H7 (cell line): ENCODE data around the gene RNF224. TPM values are rescaled to one million over a fixed set of nuclear protein-coding genes. Genes with fewer than 3 reads are reported as not detected.

Experiments used
- DNase-seq: peaks from one replicate; pipeline ENCODE4 v3.0.0; 2012
- H3K27me3 ChIP-seq: 2 replicates; pipeline ENCODE4 v1.6.0; 2011; ENCODE audit warnings: mild to moderate bottlenecking, low read length; ENCODE audit not compliant: control insufficient read depth, insufficient read depth
- H3K36me3 ChIP-seq: replicated peaks from 2 replicates; pipeline ENCODE4 v1.5.1; 2011; ENCODE audit warnings: low read length; ENCODE audit not compliant: control insufficient read depth, insufficient read depth
- H3K4me3 ChIP-seq: 2 replicates; pipeline ENCODE4 v1.5.1; 2011; ENCODE audit warnings: low read depth, mild to moderate bottlenecking, control low read depth, low read length, moderate library complexity; ENCODE audit not compliant: insufficient read depth
- total RNA-seq: library from RNA; depleted of rRNA; stranded (reverse); fragments of >200 nt; shearing (Covaris generic); gene quantifications from 2 replicates; pipeline ENCODE4 v1.2.3, GENCODE V29; 2014; rRNA removed

Gene RNF224
- total RNA-seq, 1 experiment from 2014 or later: not detected

DNA sequence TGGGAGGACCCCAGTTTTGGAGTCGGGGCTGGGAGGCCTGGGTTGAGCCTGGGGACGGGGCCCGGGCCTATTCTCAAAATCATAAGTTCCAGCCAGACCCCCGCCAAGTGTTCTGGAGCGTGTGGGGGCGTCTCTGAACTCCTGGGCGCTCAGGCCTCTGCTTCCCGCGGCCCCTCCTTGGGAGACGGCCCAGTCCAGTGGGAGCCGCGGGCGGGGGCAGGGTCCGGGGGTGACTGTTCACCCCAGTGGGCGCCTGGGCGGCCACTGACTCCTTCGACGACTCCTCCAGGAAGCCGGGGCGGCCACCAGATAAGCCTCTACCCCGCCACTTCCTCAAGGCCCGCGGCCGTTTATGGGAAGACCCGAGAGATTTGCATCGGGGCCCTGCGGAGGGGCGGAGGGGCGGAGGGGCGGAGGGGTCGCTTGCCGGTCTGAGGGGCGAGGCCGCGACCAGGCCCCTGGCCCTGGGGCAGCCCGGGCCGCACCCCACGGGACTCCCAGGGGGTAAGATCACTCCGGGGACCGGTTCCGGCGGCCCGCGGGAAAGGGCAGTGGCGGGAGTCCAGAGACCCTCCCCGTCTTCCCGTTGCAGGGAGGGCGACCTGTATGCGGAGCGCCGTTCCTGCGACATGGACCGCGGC is 50.9 kb downstream of the RNF224 start:
- Histone ChIP-seq H3K36me3 (no peaks in the 10 kb centered on the region; the same call in 1 of the 2 replicates), H3K4me3 (peak overlapping the region; percentile 60), H3K27me3 (no peaks in the 10 kb centered on the region)
- DNase-seq: peak; percentile 84

Other genes starting within 250 kb of the RNF224 start
- gene PTGDS, start 250.0 kb upstream of the RNF224 start, total RNA-seq: 1.3 and 2.0 TPM in 2 replicates
- 0.21 and 0.33 TPM in 2 replicates for gene LCNL1, start 244.5 kb upstream of the RNF224 start, total RNA-seq
- 45.7 and 53.2 TPM in 2 replicates for gene PAXX, start 235.1 kb upstream of the RNF224 start, total RNA-seq
- gene CLIC3, start 230.9 kb upstream of the RNF224 start, total RNA-seq: not detected in 2 replicates
- 6.8 and 10.4 TPM in 2 replicates for gene ABCA2, start 199.3 kb upstream of the RNF224 start, total RNA-seq
- gene FUT7, start 195.4 kb upstream of the RNF224 start, total RNA-seq: not detected in 2 replicates
- 10.1 and 25.1 TPM in 2 replicates for gene NPDC1, start 181.3 kb upstream of the RNF224 start, total RNA-seq
- not detected in 2 replicates for gene ENTPD2, start 173.4 kb upstream of the RNF224 start, total RNA-seq
- 59.7 and 59.9 TPM in 2 replicates for gene SAPCD2, start 156.9 kb upstream of the RNF224 start, total RNA-seq
- 9.0 and 14.9 TPM in 2 replicates for gene UAP1L1, start 150.0 kb upstream of the RNF224 start, total RNA-seq
- gene MAN1B1, start 140.5 kb upstream of the RNF224 start, total RNA-seq: 70.5 and 70.9 TPM in 2 replicates
- 15.8 and 18.2 TPM in 2 replicates for gene DPP7, start 112.8 kb upstream of the RNF224 start, total RNA-seq
- gene GRIN1, start 88.3 kb upstream of the RNF224 start, total RNA-seq: 0.33 and 0.52 TPM in 2 replicates
- gene LRRC26, start 57.5 kb upstream of the RNF224 start, total RNA-seq: 0.59 and 0.67 TPM in 2 replicates
- not detected in 2 replicates for gene TMEM210, start 55.4 kb upstream of the RNF224 start, total RNA-seq
- gene ANAPC2, start 38.9 kb upstream of the RNF224 start, total RNA-seq: 26.2 and 37.0 TPM in 2 replicates
- 109 and 143 TPM in 2 replicates for gene SSNA1, start 38.8 kb upstream of the RNF224 start, total RNA-seq
- 19.3 and 23.3 TPM in 2 replicates for gene TPRN, start 26.8 kb upstream of the RNF224 start, total RNA-seq
- 59.1 and 62.3 TPM in 2 replicates for gene TMEM203, start 21.9 kb upstream of the RNF224 start, total RNA-seq
- 22.2 and 22.7 TPM in 2 replicates for gene NDOR1, start 21.8 kb upstream of the RNF224 start, total RNA-seq
- 1.0 TPM in 2 replicates for gene RNF208, start 5.3 kb upstream of the RNF224 start, total RNA-seq
- 0.83 and 2.9 TPM in 2 replicates for gene CYSRT1, start 2.3 kb upstream of the RNF224 start, total RNA-seq
- 0.03 TPM in 1 of 2 replicates, not detected in the other for gene SLC34A3, start 3.4 kb downstream of the RNF224 start, total RNA-seq
- gene TUBB4B, start 13.8 kb downstream of the RNF224 start, total RNA-seq: 238 and 257 TPM in 2 replicates
- gene STPG3, start 23.8 kb downstream of the RNF224 start, total RNA-seq: not detected in 2 replicates
- 112 and 121 TPM in 2 replicates for gene NELFB, start 27.8 kb downstream of the RNF224 start, total RNA-seq
- 21.3 and 23.2 TPM in 2 replicates for gene TOR4A, start 50.2 kb downstream of the RNF224 start, total RNA-seq
- 27.7 and 34.8 TPM in 2 replicates for gene NRARP, start 74.8 kb downstream of the RNF224 start, total RNA-seq
- gene EXD3, start 195.7 kb downstream of the RNF224 start, total RNA-seq: 7.0 and 15.7 TPM in 2 replicates
- 0.78 and 1.0 TPM in 2 replicates for gene NOXA1, start 195.9 kb downstream of the RNF224 start, total RNA-seq
- 0.55 and 0.76 TPM in 2 replicates for gene ENTPD8, start 213.9 kb downstream of the RNF224 start, total RNA-seq
- gene NSMF, start 231.8 kb downstream of the RNF224 start, total RNA-seq: 37.9 and 39.0 TPM in 2 replicates